DMS79 treated with DMSO at 0.1 percent for 48 hours (cell line): ENCODE measurements around the gene CACNA2D1.
A peak's percentile ranks its signal among the peaks of the same experiment; 100 is the strongest.
"Not testable (repeated sequence)": the region's sequence is repeated elsewhere in the genome, so short reads cannot be mapped to it uniquely, and the experiment has no call there.

Experiments used
- DNase-seq: peaks from one replicate; lab custom pipeline; 2025; lab: John Stamatoyannopoulos, UW

Gene CACNA2D1

DNA sequence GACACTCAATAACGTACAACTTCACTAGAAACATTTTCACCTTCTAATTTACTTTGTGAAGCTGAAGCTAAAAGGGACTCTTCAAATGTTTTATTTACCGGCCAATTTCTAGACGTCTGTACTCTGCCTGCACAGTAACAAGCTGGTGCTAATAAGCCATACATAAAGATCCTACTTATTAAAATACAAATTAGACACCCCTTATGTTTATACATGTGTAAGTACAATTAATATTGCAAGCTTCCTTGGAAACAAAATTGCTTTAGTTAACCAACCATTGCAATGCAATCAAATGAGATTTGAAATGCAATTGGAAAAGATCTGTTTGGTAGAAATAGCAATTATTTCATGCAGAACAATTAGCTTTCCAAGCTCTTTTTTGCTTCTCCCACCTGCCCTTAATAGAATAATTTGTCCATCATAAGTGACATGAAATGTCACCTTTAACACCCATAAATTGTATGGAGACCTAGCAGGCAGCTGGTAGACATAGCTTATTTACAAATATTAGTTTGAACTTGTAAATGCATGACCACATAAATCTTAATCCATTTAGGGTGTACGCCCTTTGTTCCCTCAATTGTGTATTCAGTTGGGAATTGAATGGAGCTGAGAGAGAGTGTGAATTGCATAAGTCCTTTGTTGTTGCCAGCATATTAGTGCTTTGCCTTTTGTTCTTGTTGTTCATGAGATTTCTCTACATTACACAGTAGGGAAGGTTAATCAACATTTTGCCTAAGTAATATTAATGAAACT, 277.1 kb downstream of the CACNA2D1 start:
- peak; percentile 97 for DNase-seq

DNA sequence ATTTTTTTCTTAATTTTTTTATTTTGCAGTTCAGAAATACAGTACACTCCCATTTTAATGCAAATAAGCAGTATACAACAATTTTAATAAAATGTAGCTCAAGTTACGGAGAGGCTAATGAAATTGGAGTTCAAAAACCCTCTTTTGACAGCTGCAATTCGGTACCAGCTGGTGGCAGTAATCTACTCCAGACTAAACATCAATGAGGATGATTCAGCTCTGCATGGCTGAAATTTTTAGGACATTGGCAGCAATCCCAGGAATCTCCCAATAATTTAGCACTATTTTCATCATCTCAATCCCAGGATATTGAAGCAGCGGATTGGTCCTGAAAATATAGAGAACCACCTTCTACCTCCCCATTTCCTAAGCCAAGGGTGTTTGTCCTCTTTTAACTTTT, 278.8 kb downstream of the CACNA2D1 start:
- peak; percentile 82 for DNase-seq

DNA sequence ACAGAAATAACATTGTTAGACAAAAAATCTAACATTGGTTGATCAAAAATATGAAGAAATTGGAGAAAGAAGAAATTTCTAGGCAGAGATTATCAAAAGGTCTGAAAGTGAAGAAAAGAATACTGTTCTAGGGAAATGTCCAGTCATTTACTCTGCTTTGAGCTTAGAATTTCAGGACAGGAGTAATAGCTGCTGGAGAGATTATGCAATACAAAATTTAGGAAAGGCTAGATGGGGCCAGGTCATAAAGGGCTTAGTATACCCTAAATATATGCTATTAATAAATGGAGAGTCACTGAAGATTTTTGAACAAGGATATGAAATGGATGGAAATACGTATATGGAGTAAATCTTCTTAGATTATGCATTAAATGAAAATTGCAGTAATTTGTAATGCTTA, 279.2 kb downstream of the CACNA2D1 start:
- DNase-seq: no peak

DNA sequence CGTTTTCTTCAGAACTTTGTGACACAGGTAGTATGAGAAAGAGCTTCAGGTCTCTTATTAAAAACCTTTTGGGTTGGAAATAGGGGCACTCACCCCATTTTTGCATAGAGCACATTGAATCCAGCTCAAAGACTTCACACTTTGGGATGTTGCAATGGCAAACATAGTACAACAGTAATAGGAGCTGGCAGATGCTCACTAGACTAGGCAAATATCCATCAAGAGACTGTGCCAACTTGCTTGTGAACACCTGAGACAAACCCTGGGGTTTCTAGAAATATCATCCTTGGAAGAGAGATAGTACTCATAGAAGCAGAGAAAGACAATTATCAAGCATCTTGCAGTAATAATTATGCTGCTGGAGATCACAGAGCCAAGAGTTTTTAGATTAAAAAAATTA, 280.0 kb downstream of the CACNA2D1 start:
- DNase-seq: no peak

DNA sequence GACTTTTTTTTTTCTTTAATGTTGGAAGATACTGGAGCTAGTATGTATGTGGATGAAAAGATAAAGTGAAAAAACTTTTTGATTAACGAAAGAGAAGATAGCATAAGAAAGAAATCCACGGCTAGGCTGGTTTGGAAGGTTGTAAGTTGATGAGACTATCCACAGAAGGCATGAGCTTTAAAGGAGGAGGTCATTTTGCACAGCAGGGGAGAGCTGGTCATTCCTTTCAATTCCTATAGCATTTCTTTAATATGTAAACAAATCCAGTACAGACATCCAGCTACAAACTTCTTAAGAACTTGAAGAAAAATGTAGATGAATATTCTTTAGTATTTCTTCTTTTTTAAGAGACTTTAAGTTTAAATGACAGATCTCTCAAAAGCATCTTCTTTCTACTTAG, 281.3 kb downstream of the CACNA2D1 start:
- no peak for DNase-seq

DNA sequence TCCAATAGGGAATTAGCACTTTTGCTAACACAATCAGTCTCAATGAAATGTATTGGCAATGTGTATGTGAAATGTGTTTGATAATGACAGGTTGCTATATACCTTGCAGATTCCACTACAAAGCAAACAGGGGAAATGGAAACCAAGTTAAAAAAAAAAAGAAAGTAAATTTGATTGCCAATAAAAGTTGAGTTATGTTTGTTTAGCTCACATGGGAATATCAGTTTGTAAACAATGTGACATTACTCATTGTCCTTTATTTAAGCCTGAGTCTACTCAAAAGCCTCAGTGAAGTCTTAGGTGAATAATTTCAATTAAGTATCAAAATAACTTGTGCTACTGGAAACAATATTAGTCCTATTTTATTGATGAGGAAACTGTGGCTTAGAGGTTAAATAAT, 285.2 kb downstream of the CACNA2D1 start:
- DNase-seq: no peak

DNA sequence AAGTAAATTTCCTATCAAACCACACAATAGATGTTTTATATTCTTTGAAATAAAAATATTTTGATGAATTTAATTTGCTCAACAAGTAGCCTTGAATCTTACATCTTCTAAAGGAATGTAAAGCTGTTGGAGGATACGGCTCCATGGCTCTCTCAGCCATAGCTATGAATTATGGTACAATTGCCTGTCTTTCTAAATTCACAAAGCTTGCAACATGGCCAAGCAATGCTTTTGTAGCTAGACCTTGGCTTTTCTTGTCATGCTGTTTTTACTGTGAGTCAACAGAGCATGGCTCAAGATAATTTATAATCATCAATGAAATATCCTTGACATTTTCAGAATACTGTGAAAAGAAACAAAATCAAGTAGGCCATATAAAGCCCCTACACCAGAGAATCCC, 286.7 kb downstream of the CACNA2D1 start:
- DNase-seq: no peak

DNA sequence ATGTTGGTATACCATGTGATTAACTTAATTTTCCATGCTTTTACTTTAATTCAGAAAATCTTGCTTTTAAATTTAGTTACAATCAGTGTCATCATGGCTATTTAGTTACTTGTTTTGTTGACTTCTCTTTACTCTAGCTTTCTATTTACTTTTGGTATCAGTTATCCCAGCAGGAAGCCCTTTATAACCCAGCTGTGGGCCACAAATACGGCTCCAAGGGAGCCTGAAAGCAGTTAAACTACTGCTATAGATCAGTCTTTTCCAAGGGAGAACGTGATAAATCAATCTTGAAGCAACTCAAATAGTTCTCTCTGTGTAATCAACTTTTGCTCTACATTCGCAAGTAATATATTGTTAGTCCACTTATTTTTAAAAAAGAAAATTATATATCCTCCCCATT, 287.4 kb downstream of the CACNA2D1 start:
- no peak for DNase-seq

DNA sequence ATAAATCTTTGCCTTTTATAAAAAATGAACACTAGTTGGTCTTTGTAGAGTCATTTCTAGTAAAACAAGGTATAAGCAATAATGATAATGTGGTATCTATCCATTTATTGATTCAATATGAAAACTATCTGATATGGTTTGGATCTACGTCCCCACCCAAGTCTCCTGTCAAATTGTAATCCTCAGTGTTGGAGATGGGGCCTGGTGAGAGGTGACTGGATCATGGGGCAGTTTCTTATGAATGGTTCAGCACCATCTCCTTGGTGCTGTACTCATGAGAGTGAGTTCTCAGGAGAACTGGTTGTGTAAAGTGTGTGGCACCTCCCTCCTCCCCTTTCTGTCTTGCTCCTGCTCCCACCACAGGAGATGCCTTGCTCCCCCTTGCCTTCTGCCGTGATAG, 288.8 kb downstream of the CACNA2D1 start:
- no peak for DNase-seq

DNA sequence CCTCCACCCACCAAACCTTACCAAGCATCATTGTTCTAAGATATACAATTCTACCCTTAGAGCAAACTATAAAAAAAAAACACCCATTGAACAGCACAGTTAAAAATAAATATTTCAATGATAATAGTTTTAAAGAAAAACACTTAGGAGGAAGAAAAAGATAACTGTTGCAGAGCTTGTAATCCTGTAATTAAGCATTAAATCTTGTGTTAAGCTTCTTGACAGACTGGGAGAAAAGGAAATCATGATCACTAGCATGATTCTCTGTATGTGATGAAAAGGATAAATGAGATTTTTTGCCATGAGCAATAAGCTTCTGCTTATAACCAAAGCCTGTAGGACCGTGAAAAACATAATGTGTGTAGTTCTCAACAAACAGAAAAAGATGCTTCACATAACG, 289.8 kb downstream of the CACNA2D1 start:
- DNase-seq: no peak

DNA sequence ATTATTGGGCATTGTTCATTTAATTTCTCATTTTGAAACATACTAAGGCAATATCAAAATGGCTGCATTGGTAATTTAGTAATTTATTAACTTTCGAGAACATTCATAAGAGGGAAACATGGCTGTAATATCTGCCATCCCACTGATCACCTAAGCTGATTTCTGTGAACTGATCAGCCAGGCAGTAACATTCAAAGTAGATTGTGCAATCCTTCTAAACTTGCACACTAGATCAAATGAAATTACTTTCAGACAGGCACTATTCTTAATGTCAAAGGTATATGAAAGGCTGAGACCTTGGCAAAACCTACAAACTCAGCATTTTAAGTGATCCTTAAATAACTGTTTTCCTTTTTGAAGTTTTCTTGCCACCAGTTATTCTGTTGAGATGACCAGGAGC, 290.7 kb downstream of the CACNA2D1 start:
- DNase-seq: no peak

DNA sequence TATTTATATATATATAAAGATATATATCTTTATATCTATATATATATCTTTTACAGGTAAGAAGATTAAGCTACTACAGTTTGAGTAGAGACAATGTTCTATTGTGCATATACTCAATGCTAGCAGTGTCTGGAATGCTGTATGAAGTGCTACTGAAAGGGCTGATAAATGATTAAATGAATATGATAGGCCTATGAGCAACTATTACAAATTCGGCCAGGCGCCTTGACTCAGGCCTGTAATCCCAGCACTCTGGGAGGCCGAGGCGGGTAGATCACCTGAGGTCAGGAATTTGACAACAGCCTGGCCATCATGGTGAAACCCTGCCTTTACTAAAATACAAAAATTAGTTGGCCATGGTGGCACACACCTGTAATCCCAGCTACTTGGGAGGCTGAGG, 297.1 kb downstream of the CACNA2D1 start:
- no peak for DNase-seq

DNA sequence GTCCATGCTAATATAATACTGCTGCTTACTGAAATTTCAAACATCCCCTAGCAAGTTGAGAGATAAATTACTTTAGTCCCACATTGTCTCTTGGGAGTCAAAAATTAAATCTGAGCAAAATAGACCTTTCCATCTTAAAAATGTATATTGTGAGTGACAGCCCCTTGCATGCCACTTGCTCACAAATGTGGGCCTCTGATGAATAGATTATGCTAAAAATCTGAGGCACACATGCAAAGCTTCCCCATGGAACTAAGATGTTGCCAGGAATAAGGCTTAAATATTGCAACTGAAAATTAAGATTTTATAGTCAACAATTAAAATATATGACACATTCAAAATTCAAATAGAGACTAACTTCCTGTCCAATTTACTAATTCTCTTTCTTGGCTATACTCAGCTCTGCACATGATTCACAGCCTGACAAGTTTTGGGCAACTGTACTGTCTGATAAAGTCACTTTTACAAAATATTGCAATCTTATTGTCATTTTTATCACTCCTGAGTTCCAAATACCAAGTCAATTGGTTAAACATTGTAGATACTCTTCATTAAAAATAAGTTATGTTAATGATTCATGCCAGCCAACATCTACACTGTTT, 301.2 kb downstream of the CACNA2D1 start:
- no peak for DNase-seq

DNA sequence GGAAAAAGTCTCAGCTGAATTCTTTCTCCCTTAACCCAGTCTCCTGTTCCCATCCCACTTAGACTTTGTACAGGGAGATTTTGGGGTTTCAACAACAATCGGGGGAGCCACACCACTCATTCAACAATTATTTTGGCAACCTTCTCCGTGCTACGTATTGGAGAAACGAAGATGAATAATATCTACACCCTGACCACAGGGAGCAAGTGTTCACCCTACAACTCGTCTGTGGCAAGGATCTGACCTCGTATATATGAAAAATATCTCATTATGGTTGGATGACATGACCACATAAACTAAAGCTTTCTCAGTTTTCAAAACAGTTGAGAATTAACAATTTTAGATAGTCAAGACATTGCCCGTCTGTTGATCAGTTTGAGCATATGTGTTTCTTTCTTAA, 302.1 kb downstream of the CACNA2D1 start:
- DNase-seq: no peak

DNA sequence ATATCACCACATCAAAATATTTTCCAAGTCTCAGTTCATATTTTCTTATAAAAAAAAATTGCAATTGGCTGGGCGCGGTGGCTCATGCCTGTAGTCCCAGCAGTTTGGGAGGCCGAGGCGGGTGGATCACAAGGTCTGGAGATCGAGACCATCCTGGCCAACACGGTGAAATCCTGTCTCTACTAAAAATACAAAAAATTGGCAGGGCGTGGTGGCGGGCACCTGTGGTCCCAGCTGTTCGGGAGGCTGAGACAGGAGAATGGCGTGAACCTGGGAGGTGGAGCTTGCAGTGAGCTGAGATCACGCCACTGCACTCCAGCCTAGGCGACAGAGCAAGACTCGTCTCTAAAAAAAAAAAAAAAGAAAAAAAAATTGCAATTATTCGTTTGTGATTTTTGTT, 303.0 kb downstream of the CACNA2D1 start:
- DNase-seq: not testable (repeated sequence)

DNA sequence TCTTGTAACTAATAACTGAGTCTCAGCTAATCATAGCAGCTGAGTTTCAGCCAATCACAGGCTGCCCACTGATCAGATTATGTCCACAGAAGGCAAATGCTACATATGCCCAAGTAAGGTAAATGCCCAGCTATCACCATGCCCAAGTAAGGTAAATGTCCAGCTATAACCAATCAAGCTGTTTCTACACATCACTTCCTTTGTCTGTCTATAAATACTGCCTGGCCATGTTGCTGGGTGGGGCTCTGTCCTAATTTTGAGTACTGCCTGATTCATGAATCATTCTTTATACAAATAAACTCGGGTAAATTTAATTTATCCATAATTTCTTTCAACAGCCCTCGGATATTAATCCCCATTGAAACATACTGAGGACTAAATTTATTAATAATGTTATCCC, 312.4 kb downstream of the CACNA2D1 start:
- no peak for DNase-seq

DNA sequence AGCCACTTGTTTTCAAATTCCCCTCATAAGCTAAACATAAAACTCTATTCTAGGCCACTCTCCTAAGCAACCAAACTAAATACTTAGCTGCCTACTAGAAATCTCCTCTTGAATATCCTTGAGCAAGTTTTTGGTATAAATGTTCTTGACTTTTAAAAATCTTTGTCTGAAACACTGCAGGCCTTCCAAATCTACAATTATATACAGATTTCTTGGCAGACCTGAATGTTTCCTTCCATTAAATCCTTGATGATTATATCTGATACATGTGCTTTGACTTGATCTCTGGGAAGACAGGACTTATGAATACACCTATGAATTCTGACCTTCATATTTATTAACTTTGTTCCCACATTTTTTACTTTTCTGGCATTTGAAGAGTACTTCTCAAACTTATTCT, 314.5 kb downstream of the CACNA2D1 start:
- no peak for DNase-seq

DNA sequence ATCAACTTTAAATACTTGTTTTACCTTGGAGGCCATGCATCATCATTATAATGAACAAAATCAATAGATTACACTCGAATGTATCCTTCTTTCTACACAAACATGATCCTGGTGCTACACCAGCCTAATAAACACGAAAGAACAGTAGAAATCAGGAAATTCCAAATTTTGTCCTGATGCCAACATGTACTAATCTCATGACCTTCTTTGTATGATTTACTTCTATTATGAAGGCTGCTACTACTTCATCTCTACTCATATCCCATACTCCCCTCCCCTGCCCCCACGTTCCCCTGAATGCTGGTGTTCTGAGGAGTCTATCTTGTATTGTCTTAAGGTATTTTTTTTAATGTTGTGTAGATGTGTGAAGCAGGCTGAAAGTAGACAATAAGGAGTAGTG, 315.0 kb downstream of the CACNA2D1 start:
- no peak for DNase-seq

DNA sequence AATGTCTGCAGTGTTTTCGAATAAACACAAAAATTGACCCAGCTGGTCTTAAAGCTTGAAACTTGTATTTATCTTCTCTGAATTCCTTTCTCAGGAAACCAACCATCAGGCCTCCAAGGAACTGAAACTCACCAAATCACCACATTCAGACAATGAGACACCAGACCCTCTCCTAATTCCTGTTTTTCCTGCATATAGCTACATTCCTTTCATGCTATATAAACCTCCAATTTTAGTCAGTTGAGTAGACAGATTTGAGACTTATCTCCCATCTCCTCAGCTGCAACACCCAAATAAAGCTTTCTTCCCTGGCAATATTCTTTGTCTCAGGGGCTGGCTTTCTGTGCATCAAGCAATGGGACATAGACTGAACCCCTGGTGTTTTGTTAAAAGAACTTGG, 317.0 kb downstream of the CACNA2D1 start:
- DNase-seq: no peak

DNA sequence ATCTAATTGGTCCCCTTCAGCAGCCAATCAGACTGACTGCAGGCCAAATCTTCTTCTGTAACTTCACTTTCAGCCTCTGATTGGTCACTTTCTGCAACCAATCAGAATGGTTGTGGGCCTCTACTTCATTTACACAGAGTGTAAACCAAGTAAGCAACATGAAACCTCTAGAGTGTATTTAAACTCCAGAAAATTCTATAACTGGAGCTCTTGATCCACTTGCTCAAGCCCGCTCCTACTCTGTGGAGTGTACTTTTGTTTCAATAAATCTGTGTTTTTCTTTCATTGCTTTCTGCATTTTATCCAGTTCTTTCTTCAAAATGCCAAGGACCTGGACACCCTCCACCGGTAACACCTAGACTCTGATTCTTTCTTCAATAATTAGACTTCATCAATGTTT, 319.1 kb downstream of the CACNA2D1 start:
- DNase-seq: no peak

DNA sequence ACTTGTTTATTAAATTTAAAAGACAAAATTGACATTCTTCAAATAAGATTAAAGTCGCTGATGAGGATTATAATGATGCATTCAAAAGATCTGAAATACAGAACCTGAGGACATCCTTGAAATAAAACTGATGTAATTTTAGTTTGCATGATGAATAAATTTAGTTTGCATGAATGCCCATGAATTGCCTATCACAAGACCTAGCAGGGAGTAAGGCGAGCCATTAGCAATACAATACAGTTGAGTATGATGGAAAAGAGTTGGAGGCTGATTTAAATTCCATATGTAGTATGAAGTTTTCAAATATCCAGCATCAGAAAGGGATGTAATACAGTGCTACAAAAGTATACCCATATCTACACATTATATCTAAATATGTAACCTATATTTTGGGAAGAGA, 321.3 kb downstream of the CACNA2D1 start:
- DNase-seq: no peak

DNA sequence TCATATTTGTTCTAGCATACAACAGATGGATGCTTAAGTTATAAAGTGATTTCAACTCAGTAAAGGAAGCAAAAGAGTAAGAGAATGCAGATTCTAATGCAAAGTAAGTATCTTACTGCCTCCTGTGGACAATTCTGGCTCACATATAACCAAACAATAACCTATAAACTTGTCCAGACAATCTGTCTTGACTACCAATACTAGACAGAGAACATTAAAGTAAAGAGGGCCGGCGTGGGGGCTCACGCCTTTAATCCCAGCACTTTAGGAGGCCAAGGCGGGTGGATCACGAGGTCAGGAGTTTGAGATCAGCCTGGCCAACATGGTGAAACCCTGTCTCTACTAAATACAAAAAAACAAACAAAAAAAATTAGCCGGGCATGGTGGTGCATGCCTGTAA, 329.3 kb downstream of the CACNA2D1 start:
- DNase-seq: no peak

DNA sequence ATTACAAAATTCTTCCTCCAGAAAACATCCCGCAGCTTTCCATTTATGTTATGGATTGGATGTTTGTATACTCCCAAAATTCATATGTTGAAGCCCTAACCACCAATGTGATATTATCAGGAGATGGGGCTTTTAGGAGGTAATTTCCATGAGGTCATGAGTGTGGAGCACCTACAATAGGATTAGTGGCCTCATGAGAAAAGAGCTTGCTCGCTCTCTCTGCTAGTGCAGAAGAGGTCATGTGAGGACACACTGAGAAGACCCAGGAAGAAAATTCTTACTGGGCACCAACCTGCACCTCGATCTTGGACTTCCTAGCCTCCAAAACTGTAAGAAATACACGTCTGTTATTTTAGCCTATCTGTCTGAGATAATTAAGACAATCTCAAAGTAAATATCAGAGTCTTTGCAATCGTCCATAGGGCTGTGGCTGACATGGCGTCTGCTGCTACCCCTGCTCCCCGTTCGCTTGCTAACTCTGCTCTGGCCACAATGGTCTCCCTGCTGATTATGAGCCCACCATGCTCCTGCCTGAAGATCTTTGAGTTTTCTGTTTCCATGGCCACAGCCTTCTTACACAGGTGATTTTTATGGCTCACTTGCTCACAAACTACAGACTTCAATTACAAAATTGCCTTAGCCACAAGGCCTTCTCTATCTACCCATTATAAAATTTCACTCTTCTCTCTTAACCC, 333.3 kb downstream of the CACNA2D1 start:
- peak; percentile 92 for DNase-seq

DNA sequence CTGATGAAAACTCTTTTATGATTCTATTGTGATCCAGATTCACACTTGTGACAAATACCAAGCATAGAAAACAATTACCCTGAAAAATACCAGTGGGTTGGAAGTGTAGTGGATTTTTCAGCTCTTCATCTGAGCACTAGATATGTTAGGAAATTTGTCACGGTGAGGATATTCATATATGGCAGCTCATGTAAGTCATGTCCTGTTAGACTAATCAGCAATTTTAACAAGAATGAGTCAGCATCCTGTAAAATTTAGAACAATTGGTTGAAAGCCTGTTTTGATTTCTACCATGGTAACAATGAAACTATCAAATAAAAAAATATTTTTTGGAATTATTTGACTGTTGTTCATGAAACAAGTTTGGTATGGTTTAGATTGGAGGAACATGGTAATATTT, 334.3 kb downstream of the CACNA2D1 start:
- DNase-seq: no peak
